Jurkat, Clone E6-1 (cell line): ENCODE data around the gene RASGRF2.

Experiments used
- DNase-seq: peaks from one replicate; pipeline ENCODE4 v3.0.0-alpha.2; 2011; ENCODE audit warnings: low read depth, low spot score
- H3K4me3 ChIP-seq: 2 replicates; pipeline ENCODE4 v1.5.1; 2011; ENCODE audit warnings: mild to moderate bottlenecking, low read length, control low read depth, moderate library complexity

Gene RASGRF2

DNA sequence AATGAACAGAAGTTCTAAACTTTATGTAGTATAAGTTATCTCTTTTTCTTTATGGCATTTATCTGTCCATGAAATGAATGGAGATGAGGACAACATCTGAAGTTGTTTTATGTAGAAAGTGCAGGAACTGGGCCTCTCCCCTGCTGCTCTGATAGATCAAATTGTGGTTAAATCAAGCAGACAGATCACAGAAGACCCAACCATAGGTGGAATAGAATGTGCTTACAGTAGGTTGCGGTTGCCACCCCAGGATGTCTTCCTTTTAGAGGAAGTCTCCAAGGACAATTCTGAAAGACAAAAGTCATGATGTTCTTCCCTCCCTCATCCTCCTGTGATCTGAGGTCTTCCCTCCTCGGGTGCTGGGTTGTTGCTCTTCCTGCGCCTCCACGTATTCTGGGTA is 12.9 kb downstream of the RASGRF2 start:
- DNase-seq = peak; percentile 65
- H3K4me3 ChIP-seq = no peak overlapping the region

DNA sequence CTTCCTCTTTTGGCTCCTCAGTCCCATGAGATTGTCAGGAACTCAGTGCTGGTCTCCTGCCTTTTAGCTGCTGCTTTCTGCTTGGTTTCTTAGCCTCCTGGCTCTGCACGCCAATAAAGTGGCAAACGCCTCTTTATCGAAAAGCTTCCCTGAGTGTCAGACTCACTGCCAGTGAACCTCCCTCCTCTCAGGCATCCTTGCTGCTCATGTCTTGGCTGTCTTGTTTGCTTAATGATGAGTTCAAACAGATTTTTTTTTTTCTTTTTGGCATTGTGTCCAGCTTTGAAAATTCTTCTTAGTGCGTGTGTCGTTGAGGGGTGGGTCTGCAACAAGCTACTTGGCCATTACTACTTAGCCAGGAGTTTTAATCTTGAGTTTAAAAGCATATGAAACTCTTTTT is 14.9 kb downstream of the RASGRF2 start:
- no peak overlapping the region for H3K4me3 ChIP-seq
- DNase-seq = no peak

DNA sequence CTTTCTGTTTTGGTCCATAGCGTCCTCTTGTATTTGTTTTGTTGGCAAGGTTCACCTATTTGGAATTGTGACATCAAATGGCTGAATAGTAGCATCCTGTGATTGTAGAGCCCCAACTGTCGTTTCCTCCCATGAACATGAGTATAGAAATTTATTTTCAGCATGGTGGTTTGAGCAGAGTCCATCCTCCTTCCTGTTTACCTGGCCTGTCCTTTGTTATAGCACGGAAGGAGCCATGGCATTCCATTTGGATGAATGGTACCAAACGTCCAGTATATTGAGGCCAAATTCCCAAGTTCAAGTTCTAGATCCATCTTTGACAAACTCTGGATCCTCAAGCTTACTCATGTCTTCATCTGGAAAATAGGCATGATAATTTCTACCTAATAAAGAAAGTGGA is 16.8 kb downstream of the RASGRF2 start:
- no peak overlapping the region for H3K4me3 ChIP-seq
- no peak for DNase-seq

DNA sequence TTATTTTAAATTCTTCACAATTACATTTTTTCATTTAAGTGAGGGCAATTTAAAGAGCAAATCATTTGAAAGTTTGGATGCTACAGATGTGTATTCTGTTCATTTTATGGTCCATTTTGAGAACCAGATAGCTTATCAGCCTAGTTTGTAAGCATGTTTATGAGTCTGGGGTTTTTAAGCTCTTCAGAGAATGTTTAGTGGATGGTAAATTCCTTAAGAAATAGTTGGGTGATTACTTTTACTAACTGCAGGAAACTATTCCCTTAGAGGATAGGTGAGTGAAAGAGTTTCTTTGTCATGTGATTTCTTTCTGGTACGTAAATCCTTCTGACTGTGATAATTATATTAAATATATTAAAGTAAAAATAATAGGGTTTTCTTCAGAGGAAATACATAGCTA is 17.6 kb downstream of the RASGRF2 start:
- DNase-seq = no peak
- H3K4me3 ChIP-seq = no peak overlapping the region

DNA sequence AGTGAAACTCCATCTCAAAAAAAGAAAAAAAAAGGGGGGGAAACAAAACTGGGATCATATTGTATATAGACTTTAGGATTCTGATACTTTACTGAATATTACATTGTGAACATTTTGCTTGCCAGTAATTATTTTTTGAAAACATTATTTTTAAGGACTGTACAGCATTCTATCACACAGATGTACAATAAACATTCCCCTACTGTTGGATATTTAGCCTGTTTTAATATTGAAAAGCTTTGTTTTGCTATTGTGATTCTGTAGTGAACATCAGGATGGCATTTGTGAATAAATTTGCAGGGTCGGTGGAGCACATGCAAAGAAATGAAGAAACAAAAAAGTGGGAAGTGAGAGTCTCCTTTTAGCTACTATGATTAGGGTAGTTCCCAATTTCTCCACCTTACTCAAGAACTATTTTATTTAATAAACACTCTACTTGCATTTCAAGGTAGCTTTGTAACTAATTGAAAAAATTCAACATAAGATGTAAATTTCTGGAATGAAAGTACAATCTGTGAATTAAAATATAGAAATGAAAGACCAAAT is 18.7 kb downstream of the RASGRF2 start:
- DNase-seq = no peak
- H3K4me3 ChIP-seq = no peak overlapping the region

DNA sequence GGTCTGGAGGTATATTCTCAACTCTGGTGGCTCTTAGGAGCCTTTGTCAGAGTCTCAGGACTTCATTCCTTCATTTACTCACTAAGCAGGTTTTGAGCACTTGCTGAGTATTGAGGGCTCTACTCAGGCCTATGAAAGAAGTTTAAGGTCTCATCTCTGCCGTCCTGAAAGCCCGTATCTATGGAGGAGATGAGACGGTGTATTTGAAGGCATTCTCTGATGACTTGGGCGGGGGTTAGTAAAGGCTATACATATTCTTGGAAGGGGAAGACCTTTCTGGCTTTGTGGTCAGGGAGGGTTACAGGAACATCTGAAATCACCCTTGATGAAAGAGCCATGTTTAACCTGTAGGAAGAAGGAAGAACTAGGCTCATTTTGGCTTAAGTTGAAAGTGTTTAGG is 21.9 kb downstream of the RASGRF2 start:
- DNase-seq = no peak
- no peak overlapping the region for H3K4me3 ChIP-seq

- no peak for DNase-seq
- no peak overlapping the region for H3K4me3 ChIP-seq
Observed at GRCh38 chr5:80985600-80986228, 25.6 kb downstream of the RASGRF2 start.

GRCh38 chr5:80986382-80986781 is 26.2 kb downstream of the RASGRF2 start:
- no peak overlapping the region for H3K4me3 ChIP-seq
- DNase-seq = no peak

DNA sequence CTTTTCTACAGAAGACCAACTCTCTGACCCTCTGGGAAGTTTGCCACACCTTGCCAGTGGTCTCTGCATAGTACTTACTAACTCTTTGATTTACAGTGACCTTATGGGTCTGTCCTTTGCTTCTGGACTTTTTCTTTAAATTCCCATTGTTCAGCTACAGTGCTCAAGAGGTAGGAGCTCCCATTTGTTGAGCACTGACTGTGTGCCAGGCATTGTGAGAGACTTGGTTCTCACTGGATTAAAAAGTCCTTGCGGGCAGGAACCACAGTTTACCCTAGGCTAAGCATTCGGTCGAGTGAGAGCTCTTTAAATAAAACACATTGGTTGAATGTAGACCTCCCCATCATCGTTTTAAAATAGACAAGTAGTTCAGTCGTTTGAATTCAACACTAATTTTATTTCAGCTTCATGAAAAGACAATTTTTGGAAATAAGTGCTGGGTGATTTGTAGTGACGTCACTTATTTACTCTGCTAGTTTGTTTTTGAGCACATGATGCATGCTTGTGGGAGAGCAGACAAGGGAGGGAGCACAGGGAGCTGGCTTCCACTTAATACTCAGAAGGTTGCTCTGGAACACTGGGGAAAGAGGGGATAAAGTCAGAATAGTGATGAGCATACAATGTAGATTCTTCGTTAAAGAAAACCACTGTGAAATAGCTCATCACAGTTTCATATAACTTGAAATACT is 27.1 kb downstream of the RASGRF2 start:
- no peak overlapping the region for H3K4me3 ChIP-seq

DNA sequence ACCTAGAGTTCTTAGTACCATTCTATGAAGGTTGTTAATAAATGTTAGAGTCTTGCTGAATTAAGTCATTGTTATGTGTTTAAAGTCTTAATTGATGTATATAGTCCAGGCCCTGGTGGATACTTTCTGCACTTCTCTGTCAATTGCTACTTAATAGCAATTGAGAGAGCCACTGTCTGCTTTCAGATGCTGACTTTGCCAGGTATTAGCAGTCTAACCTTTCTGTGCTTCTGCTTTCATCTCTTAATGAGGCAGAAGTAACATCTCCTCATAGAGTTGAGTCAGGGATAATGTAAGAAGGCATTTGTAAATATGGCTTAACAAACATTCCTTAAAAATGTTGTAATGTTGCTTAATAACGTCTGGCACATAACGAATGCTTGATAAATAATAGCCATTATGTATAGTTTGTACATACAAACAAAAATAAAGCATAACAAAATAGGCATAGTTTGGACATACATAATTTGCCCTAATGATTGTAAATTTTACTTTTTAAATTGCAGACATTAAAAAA is 28.3 kb downstream of the RASGRF2 start:
- no peak overlapping the region for H3K4me3 ChIP-seq
- DNase-seq = no peak

More for the DNA sequence above, 27.1 kb downstream of the RASGRF2 start:
- no peak for DNase-seq

DNA sequence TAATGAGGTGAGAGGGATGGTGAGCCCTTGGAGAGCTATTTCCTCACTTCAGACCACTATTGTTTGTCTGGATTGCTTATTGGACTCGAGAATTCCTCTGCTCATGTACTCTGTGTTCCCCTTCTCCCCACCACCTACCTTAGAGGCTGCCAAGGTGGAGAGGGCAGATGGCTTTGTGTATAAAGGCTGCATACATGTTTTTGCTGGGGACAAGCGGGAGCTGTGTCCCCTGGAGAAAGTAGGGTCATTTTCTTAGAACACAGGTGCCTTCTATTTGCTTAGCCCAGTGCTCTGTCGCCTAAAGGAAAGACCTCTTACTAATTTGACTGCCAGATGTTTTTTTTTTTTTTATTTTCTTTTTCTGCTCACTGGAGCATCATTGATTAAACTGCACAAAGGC is 29.7 kb downstream of the RASGRF2 start:
- DNase-seq = no peak

GRCh38 chr5:80990527-80990926 is 30.4 kb downstream of the RASGRF2 start:
- H3K4me3 ChIP-seq = no peak overlapping the region
- no peak for DNase-seq

More for the DNA sequence above, 29.7 kb downstream of the RASGRF2 start:
- H3K4me3 ChIP-seq = no peak overlapping the region

DNA sequence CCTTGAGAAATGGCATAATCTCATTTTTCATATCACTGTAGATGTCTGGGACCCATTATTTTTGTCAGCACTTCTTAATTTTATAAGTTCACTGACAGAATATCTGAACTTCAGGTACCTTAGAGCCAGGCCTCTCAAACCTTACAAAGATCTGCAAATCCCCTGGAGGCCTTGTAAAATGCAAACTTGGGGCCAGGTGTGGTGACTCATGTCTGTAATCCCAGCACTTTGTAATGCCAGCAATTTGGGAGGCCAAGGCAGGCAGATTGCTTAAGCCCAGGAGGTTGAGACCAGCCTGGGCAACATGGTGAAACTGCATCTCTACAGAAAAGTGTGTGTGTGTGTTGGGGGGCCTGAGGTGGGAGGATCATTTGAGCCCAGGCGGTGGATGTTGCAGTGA is 30.8 kb downstream of the RASGRF2 start:
- DNase-seq = no peak
- no peak overlapping the region for H3K4me3 ChIP-seq

DNA sequence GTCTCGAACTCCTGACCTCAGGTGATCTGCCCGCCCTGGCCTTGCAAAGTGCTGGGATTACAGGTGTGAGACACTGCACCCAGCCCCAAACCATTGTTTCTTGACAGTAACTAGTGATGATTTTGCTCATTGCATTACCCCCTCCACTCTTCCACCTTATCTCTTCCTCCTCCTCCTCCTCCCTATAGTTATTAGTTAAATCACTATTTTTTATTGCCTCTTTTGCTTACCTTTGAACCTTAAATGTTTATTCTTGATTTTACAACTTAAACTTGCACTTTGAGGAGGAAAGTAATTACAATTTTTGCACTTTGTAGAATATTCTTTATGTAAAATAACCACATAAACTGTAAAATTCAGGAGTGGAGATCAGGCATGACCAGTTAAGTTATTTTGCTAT is 35.7 kb downstream of the RASGRF2 start:
- DNase-seq = no peak
- no peak overlapping the region for H3K4me3 ChIP-seq

GRCh38 chr5:80998590-80998979 is 38.4 kb downstream of the RASGRF2 start:
- H3K4me3 ChIP-seq = no peak overlapping the region
- no peak for DNase-seq

GRCh38 chr5:81003811-81004386 is 43.7 kb downstream of the RASGRF2 start:
- H3K4me3 ChIP-seq = no peak overlapping the region
- peak; percentile 33 for DNase-seq

- no peak for DNase-seq
Observed at GRCh38 chr5:81005708-81006107, 45.5 kb downstream of the RASGRF2 start.

GRCh38 chr5:81006231-81006630 is 46.1 kb downstream of the RASGRF2 start:
- no peak overlapping the region; the same call in 1 of the 2 replicates for H3K4me3 ChIP-seq
- DNase-seq = no peak

More at GRCh38 chr5:81005708-81006107, 45.5 kb downstream of the RASGRF2 start:
- no peak overlapping the region for H3K4me3 ChIP-seq

GRCh38 chr5:81006947-81007636 is 46.9 kb downstream of the RASGRF2 start:
- H3K4me3 ChIP-seq = peak overlapping the region; percentile 44
- peak; percentile 98 for DNase-seq

DNA sequence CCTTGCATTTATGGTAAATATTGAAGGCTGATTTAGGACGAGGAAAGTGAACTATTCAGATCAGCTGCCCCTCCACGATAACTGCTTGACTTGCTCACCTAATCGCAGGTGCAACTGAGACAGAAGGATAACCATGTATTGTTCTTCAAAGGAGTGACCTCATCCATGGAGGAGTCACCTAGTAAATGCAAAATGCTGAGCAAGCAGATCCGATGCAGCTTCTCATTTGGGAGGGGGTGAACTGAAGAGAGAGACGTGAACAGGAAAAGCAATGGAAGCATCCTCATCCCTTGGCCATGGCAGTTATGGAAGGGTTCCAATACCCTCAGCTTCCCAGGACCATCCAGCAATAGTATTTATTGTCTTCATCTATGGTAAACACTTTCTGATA is 47.5 kb downstream of the RASGRF2 start:
- peak overlapping the region; percentile 44 for H3K4me3 ChIP-seq

More for the DNA sequence above, 47.5 kb downstream of the RASGRF2 start:
- DNase-seq = no peak
